Keratinocyte (primary cell): Measurements from ENCODE around the gene LPCAT2. TPM values are rescaled to one million over a fixed set of nuclear protein-coding genes. Genes with fewer than 3 reads are reported as not detected.

Experiments
- DNase-seq: peaks from one replicate; pipeline ENCODE4 v3.0.0-alpha.2; 2011; ENCODE audit warnings: low read depth, missing footprints, low spot score
- FAIRE-seq: peaks from 2 replicates; lab custom pipeline; 2011; peaks lifted over from hg19 to GRCh38; lab: Jason Lieb, UNC
- H2AFZ ChIP-seq: 2 replicates; pipeline ENCODE4 v1.6.0; 2012; ENCODE audit warnings: low read length, control low read depth, inconsistent platforms; ENCODE audit not compliant: control insufficient read depth
- H3K27ac ChIP-seq: 2 replicates; pipeline ENCODE4 v1.5.1; 2011; ENCODE audit warnings: low read length; ENCODE audit not compliant: control insufficient read depth, insufficient read depth
- H3K27me3 ChIP-seq: 3 replicates; pipeline ENCODE4 v1.6.0; 2011; ENCODE audit warnings: low read length; ENCODE audit not compliant: control insufficient read depth, insufficient read depth; ENCODE audit errors: extremely low read depth
- H3K36me3 ChIP-seq, 2 experiments: 2 replicates in 1 of 2; 3 replicates in 1 of 2; pipeline ENCODE4 v1.5.1; 2011; ENCODE audit warnings: low read length in 2 of 2, mild to moderate bottlenecking in 1 of 2; ENCODE audit not compliant: control insufficient read depth in 2 of 2, insufficient read depth in 2 of 2; ENCODE audit errors: extremely low read depth in 1 of 2
- H3K4me1 ChIP-seq: 3 replicates; pipeline ENCODE4 v1.5.1; 2011; ENCODE audit warnings: low read length; ENCODE audit not compliant: control insufficient read depth, insufficient read depth; ENCODE audit errors: extremely low read depth
- H3K4me2 ChIP-seq: 3 replicates; pipeline ENCODE4 v1.6.0; 2011; ENCODE audit warnings: low read depth, low read length; ENCODE audit not compliant: control insufficient read depth, insufficient read depth; ENCODE audit errors: extremely low read depth
- H3K4me3 ChIP-seq, 3 experiments: fragments of 200-600 bp in 1 of 3; sonication (generic) in 1 of 3; 2 replicates in 2 of 3; 3 replicates in 1 of 3; pipeline ENCODE4 v1.5.1; 2011 to 2016; ENCODE audit warnings: low read length in 3 of 3, mild to moderate bottlenecking in 3 of 3, control low read depth in 2 of 3, inconsistent platforms in 1 of 3, low read depth in 1 of 3, mixed read lengths in 1 of 3, mixed run types in 1 of 3, moderate library complexity in 1 of 3; ENCODE audit not compliant: control insufficient read depth in 2 of 3, insufficient read depth in 2 of 3; ENCODE audit errors: extremely low read depth in 1 of 3
- H3K79me2 ChIP-seq: 2 replicates; pipeline ENCODE4 v1.6.0; 2012; ENCODE audit warnings: low read length; ENCODE audit not compliant: control insufficient read depth, insufficient read depth
- H3K9ac ChIP-seq: 3 replicates; pipeline ENCODE4 v1.6.0; 2011; ENCODE audit warnings: low read length; ENCODE audit not compliant: control insufficient read depth, insufficient read depth; ENCODE audit errors: extremely low read depth
- H3K9me1 ChIP-seq: 3 replicates; pipeline ENCODE4 v1.6.0; 2011; ENCODE audit warnings: low read length; ENCODE audit not compliant: control insufficient read depth, insufficient read depth; ENCODE audit errors: extremely low read depth
- H3K9me3 ChIP-seq: 2 replicates; pipeline ENCODE4 v1.5.1; 2012; ENCODE audit warnings: low read depth, low read length; ENCODE audit not compliant: control insufficient read depth
- H4K20me1 ChIP-seq: 3 replicates; pipeline ENCODE4 v1.6.0; 2011; ENCODE audit warnings: low read length; ENCODE audit not compliant: control insufficient read depth, insufficient read depth; ENCODE audit errors: extremely low read depth
- CTCF ChIP-seq, 3 experiments: IDR thresholded peaks in 1 of 3; conservative IDR thresholded peaks in 1 of 3; optimal IDR thresholded peaks in 1 of 3; 2 replicates in 2 of 3; 3 replicates in 1 of 3; pipeline versions ENCODE3 to v1.5.1; 2011; ENCODE audit warnings: low read length in 3 of 3, mild to moderate bottlenecking in 3 of 3, moderate library complexity in 2 of 3, control low read depth in 1 of 3, inconsistent platforms in 1 of 3; ENCODE audit not compliant: insufficient read depth in 2 of 3; ENCODE audit errors: extremely low read depth in 1 of 3
- EZH2 ChIP-seq: IDR thresholded peaks from one replicate; pipeline ENCODE4 v1.6.1; 2012; ENCODE audit warnings: inconsistent platforms, mild to moderate bottlenecking, low read length, moderate library complexity
- dilution Hi-C: fragments of 300-500 bp; cut with MboI; formaldehyde crosslinking; loops from one replicate; pipeline ENCODE4 v1.7.0; 2020; ENCODE audit warnings: low sequenced_read_pairs; ENCODE audit not compliant: extremely low pct_ligation_motif_present
- polyA plus RNA-seq, 5 experiments: library from polyadenylated mRNA; depleted of rRNA in 3 of 5; stranded (reverse) in 3 of 5; stranded (forward) in 1 of 5; unstranded in 1 of 5; fragments of >200 nt; gene quantifications; 1 replicate in 1 of 5; 2 replicates in 3 of 5; 3 replicates in 1 of 5; pipeline versions ENCODE4 v1.2.1 to v1.2.3, GENCODE V29; 2011 to 2012; ENCODE audit warnings: missing spikeins in 2 of 5, low read depth in 1 of 5, low replicate concordance in 1 of 5

LPCAT2 gene
- polyA plus RNA-seq, 1 donor (not counting 4 experiments of a cell fraction or from before 2014, with no cell fraction given), result 54.4 TPM

GRCh38 chr16:55477736-55478135 is 31.1 kb upstream of the LPCAT2 start:
- H3K79me2 ChIP-seq, result no peaks in the 10 kb centered on the region
- H3K4me2 ChIP-seq, result no peak overlapping the region
- H3K9ac ChIP-seq, result no peak overlapping the region
- H2AFZ ChIP-seq, result no peak overlapping the region
- peaks cover 19% of the 10 kb centered on the region for H3K4me1 ChIP-seq
- FAIRE-seq, result no peak
- TF ChIP-seq EZH2, result no peak
- no peak for TF ChIP-seq CTCF (optimal IDR thresholded peaks at IDR 0.05 in 1 of 3, IDR thresholded peaks at IDR 0.05 in 1 of 3, conservative IDR thresholded peaks at IDR 0.05 in 1 of 3; ENCODE audit: extremely low read depth in 1 of 3, insufficient read depth in 2 of 3, low read length in 3 of 3)
- H3K9me1 ChIP-seq, result no peaks in the 10 kb centered on the region
- H3K27me3 ChIP-seq, result no peaks in the 10 kb centered on the region
- no peaks in the 10 kb centered on the region for H3K9me3 ChIP-seq
- dilution Hi-C loops, result no loop called here
- H3K27ac ChIP-seq, result no peak overlapping the region
- H3K4me3 ChIP-seq, result no peak overlapping the region
- H3K36me3 ChIP-seq, result no peaks in the 10 kb centered on the region
- H4K20me1 ChIP-seq, result no peaks in the 10 kb centered on the region
- DNase-seq, result no peak

- H4K20me1 ChIP-seq, result no peaks in the 10 kb centered on the region
- H3K4me1 ChIP-seq, result peaks cover 15% of the 10 kb centered on the region
- TF ChIP-seq CTCF (optimal IDR thresholded peaks at IDR 0.05 in 1 of 3, IDR thresholded peaks at IDR 0.05 in 1 of 3, conservative IDR thresholded peaks at IDR 0.05 in 1 of 3; ENCODE audit: extremely low read depth in 1 of 3, insufficient read depth in 2 of 3, low read length in 3 of 3) (no peak), EZH2 (no peak)
- FAIRE-seq, result no peak
- no peaks in the 10 kb centered on the region for H3K27me3 ChIP-seq
- H2AFZ ChIP-seq, result peak within 1 kb of the TSS; percentile 85
- H3K79me2 ChIP-seq, result no peaks in the 10 kb centered on the region
- H3K9me1 ChIP-seq, result no peaks in the 10 kb centered on the region
- peak within 1 kb of the TSS; percentile 46 to 71 (median 68) for H3K4me3 ChIP-seq
- peak within 1 kb of the TSS; percentile 79 for H3K4me2 ChIP-seq
- no peaks in the 10 kb centered on the region for H3K9me3 ChIP-seq
- no peaks in the 10 kb centered on the region for H3K36me3 ChIP-seq
- DNase-seq, result no peak
- no peak within 1 kb of the TSS for H3K27ac ChIP-seq
- dilution Hi-C loops, result no loop called here
- H3K9ac ChIP-seq, result peak within 1 kb of the TSS; percentile 65
Measured at GRCh38 chr16:55478827-55479429, 29.9 kb upstream of the LPCAT2 start, which contains the start of gene MMP2. Gene MMP2 (plus strand): TSS chr16:55479198. CDS start chr16:55479480, 282 bp downstream.
